HG02981 (cell line): ENCODE measurements around the gene TBC1D22A.

Source experiments
- ATAC-seq: cut with Tn5 transposase; IDR thresholded peaks from one replicate; pipeline ENCODE4 v1.9.1; 2021; ENCODE audit warnings: mild to moderate bottlenecking, moderate library complexity; ENCODE audit not compliant: unreplicated experiment

TBC1D22A gene

GRCh38 chr22:46902998-46903916, 140.8 kb downstream of the TBC1D22A start:
- ATAC-seq: no peak

DNA sequence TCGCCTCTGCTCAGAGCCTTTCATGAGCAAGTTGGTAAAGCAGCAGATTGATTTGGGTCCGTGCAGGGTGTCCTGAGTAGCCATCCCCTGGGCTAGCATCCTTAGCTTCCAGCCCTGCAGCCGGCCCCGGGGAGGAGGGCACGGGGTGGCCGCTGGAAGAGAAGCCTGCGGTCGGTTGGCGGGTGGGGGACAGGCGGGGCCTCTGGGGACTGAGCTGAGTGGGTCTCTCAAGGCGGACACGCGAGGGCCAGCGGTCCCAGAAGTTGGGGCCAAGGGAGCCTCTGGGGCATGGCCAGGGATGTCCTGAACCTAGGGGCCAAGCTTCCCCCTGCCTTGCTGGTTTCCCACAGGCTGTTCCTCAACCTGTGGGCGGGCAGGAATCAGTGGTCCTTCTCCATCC, 143.0 kb downstream of the TBC1D22A start:
- no peak for ATAC-seq

- ATAC-seq: no peak
Observed at GRCh38 chr22:46905834-46906233, 143.4 kb downstream of the TBC1D22A start.

DNA sequence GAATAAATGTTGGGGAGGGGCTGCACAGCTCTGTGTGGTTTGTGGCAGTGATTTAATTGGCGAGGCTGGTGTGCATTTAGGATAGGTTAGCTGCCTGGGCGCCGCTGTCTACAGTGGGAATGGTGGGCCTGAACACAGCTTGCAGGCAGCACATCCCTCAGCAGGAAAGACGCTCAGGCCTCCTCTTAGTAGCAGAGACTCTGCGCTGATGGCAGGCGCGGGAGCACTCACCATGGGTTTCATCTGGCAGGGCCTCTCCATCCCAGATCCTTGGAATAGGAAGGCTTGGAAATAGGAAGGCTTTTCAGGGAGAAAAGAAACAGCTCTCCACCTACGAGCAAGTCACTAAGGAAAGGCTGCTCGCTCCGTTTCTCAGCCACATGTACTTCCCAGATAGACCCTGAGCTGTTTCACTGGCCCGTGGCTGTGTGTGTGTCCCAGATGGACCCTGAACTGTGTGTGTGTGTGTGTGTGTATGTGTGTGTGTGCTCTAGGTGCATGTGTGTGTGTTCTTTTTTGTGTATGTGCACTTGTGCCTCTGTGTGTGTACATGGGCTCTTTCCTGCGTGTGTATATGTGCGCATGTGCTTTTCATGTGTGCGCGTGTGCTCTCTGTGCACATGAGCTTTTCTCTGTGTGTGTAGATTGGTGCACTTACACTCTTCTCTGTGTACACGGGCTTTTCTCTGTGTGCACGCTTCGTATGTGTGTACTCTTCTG, 144.0 kb downstream of the TBC1D22A start:
- ATAC-seq: no peak

GRCh38 chr22:46907241-46908215, 145.1 kb downstream of the TBC1D22A start:
- no peak for ATAC-seq

DNA sequence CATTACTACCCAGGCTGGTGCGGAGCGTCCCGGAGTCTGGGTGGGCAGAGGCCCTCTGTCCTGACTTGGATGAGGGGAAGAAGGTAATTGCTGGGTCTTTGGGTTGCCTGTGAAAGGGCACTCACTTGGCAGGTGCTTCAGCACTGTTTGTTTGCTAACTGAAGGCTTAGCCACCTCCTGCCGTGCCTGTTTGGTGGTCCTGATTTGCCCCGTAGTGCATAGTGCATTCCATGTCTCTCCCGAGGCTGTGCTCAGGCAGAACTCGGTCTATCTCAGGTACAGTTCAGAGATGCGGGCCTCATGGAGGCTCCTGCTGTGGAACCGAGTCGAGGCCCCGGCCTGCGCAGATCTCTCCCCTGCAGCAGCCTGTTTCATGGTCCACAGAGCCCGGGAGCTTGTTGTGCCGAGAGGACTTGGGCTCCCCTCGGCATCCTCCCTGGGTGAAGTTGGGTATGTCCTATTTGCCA, 146.2 kb downstream of the TBC1D22A start:
- ATAC-seq: no peak

DNA sequence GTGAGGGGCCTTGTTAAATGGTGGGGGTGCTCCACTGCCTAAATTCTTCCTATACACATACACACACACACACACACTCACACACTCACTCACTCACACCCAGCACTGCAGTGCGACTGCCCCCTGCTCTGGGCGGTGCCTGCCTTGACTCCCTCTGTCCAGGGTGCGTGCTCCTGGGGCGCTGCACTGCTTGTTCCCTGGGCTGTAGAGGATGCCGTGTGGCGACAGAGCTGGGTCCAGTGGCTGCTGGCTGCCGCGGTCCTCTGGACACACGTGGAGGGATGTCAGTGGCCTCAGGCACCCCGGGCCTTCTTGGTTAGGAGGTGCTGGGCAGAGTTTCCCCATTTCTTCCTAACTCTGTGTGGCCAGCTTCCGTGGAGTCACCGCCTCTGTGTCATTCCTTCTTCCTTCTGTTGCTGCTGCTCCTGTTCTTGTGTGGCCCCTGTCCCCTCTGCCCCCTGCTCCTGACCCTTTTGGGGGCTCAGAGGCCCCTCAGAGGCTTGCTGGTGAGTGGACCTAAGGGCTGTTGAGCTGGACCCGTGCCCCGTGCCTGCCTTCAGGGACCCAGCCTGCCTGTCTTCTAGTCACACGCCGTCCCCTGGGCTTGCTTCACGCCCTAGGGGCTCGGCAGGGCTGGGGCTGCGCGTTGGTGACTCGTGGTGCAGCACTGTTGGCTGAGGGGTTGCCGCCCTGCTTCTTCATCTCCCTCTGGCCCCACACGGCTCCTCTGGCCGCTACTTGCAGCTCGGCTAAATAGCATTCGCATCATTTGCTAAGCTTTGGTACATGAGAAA, 147.0 kb downstream of the TBC1D22A start:
- ATAC-seq: no peak

DNA sequence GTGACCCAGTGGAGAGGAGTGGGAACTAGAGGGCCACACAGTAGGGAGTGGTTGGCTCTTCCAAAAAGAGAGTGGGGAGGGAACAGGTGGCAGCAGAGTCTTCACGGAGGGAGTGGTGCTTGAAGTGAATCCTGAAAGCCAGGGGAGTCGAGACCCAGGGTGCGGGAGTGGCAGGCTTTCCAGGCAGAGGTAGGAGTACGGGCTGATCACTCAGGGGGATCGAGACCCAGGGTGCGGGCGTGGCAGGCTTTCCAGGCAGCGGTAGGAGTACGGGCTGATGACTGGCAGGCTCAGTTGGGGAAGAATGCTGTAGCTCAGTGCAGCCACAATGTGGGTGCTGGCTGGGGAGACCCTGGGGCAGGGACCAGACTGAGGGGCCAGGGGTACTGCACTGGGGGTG, 148.2 kb downstream of the TBC1D22A start:
- no peak for ATAC-seq

DNA sequence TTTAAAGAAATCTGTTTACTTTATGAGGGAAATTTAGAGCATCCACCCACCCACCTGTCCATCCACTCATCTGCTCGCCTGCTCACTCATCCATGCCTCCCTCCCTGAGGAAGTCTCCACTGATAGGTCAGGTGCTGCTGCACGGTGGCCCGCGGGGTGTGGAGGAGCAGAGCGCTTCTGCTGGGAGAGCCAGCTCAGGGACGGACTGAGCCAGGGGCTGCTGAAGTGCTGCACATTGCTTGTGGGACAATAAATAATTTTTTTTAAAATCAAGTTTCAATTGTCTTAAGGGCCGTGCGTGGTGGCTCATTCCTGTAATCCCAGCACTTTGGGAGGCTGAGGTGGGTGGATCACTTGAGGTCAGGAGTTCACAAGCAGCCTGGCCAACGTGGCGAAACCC, 148.9 kb downstream of the TBC1D22A start:
- no peak for ATAC-seq

DNA sequence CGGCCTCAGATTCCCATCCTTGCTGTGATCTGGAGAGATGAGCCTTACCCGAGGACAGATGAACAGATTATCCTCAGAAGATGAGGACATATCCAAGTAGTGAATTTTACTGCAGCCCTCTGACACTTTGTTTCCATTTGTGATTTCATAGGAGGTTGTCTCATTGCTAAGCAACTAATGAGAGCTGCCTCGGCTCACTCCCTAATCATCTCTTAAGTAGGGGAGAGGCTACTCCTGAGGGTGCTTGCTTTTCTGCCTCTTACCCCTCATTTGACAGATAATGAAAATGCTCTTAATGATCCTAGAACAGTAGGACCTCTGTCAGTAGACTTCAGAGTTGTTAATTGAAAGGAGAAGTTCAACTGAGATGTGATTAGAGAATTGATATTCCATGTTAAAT, 150.9 kb downstream of the TBC1D22A start:
- no peak for ATAC-seq

GRCh38 chr22:46914481-46914880, 152.0 kb downstream of the TBC1D22A start:
- no peak for ATAC-seq

DNA sequence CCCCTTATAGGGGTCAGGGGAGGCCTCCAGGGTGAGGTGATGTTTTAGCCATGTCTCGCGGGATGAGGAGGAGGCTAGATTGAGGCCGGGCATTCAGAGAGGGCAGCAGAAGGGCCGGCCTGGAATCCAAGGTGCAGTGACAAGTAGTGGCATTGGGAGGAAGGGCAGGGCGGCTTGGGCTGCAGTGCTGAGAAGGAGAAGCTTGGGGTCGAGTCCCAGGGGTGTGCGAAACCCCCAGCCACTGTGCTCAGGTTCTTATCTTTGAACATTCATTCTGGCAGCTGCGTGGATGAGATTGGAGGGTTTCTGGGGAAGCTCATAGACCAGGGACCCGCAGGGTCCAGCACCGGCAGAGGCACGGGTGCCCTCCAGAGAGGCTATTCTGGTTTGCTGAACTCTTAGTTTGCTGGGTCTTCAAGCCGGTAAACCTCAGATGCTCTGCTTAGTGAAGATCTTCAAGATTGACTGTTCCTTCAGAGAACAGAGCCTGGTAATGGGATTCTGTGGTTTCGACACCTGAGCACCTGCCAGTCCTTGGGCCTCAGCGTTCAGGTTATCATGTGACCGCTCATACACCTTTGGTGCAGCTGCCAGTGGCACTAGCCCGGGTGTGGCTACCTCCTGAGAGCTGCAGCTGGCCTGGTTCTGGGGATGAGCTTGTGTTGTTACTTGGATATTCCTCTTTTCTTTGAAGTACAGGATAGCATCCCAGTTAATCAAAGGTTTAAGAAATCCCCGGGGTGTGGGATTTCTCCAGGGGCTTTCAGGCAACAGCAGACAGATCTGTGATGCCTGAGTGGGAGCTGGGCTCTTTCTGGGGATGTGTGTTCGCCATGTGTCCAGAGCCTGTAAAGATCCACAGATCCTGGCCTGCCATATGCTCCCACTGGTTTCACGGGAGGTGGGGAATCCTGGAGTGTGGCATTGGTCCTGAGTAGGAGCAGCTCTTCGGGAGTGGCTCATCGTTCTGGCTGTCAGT, 152.8 kb downstream of the TBC1D22A start:
- ATAC-seq: no peak

DNA sequence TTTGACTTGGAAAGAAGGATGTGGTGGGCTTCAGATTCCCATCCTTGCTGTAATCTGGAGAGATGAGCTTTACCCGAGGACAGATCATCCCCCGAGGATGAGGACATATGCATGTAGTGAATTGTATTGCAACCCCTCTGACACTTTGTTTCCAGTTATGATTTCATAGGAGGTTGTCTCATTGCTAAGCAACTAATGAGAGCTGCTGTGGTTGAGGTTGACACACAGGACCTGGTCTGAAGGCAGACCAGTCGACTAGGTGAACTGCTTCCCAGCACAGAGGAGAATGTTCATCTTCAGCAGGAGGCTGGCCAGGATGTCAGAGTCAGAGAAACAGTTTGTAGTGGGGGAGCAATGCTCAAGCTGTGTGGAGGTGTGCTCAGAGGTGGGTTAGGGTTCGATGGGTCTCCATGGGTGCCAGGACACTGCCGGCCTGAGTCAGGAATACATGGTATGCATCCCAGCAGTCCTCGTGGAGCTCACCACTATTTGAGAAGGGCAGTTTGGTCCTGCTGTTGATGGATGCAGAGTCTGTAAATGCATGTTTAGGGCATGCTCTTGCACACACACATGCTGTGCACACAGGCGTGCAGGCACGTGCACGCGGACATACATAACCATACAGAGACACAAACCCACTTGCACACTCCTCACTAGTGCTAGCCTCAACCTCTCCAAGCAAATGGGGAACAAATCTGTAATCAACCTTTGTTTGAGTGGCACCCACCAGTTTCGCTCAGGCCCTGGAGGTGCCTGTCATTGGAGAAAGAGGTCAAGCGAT, 153.7 kb downstream of the TBC1D22A start:
- ATAC-seq: no peak

GRCh38 chr22:46916886-46917770, 154.7 kb downstream of the TBC1D22A start:
- no peak for ATAC-seq

GRCh38 chr22:46917771-46918101, 155.3 kb downstream of the TBC1D22A start:
- no peak for ATAC-seq

DNA sequence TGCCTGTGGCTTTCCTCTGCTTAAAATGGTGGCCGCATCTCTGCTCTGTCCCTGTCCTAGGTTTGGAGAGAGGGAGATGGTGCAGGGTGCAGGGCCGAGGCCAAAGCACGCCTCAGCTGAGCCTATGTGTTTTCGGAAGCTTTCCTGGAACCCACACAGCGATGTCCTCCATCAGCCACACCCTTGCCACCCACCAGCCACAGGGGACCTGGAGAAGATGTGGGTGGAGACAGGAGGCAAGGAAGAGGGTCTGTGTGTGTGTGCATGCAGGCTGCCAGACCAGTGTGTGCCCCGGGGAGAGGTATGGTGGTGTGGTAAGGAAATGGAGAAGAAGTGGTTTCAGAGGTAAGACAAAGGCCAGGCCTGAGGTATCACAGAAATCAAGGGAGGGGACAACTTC, 155.7 kb downstream of the TBC1D22A start:
- no peak for ATAC-seq

DNA sequence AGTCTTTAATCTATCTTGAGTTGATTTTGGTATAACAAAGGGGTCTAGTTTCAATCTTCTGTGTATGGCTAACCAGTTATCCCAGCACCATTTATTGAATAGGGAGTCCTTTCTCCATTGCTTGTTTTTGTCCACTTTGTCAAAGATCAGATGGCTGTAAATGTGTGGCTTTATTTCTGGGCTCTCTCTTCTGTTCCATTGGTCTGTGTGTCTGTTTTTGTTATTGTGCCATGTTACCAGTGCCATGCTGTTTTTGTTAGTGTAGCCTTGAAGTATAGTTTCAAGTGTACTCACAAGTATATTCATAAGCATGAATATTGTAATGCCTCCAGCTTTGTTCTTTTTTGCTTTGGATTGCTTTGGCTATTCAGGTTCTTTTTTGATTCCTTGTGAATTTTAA, 159.6 kb downstream of the TBC1D22A start:
- ATAC-seq: no peak
